Measurements from ENCODE around the gene PDGFC.

DNA sequence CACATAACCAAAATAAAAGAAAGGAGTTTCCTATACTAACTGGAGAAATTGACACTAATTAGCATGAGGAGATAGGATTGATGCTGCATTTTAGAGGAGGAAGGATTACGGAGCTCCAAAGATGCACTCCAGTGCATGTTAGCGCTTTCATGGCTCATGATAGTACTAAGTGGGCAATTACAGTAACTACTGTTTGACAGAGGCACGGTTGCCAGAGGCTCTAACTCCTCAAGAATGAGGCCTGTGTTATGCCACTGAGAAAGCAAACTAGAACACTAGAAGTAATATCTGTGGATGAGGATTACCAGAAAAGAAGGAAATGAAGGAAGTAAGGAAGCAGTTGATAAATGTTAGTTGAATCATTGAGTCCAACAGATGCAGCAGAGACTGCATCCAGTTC, 19.6 kb upstream of the PDGFC start:
- TF ChIP-seq, protein P1, sequence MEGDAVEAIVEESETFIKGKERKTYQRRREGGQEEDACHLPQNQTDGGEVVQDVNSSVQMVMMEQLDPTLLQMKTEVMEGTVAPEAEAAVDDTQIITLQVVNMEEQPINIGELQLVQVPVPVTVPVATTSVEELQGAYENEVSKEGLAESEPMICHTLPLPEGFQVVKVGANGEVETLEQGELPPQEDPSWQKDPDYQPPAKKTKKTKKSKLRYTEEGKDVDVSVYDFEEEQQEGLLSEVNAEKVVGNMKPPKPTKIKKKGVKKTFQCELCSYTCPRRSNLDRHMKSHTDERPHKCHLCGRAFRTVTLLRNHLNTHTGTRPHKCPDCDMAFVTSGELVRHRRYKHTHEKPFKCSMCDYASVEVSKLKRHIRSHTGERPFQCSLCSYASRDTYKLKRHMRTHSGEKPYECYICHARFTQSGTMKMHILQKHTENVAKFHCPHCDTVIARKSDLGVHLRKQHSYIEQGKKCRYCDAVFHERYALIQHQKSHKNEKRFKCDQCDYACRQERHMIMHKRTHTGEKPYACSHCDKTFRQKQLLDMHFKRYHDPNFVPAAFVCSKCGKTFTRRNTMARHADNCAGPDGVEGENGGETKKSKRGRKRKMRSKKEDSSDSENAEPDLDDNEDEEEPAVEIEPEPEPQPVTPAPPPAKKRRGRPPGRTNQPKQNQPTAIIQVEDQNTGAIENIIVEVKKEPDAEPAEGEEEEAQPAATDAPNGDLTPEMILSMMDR (IDR thresholded peaks at IDR 0.05; ENCODE audit: poor library complexity): no peak
- TF ChIP-seq EZH2phosphoT487 (IDR thresholded peaks at IDR 0.05; ENCODE audit: low read depth, severe bottlenecking, unreplicated experiment): no peak
- no peak for TF ChIP-seq EZH2 (IDR thresholded peaks at IDR 0.05; ENCODE audit: borderline replicate concordance)

All from hepatocyte (in vitro differentiated cells).